WTC11 (cell line): Measurements from ENCODE around the gene GJB2. TPM values are rescaled to one million over a fixed set of nuclear protein-coding genes. Genes with fewer than 3 reads are reported as not detected.

Experiments
- ATAC-seq: fragments of 200-7000 bp; cut with Tn5 transposase; 2 replicates; pipeline ENCODE4 v1.10.0; 2021; ENCODE audit warnings: mild to moderate bottlenecking, moderate library complexity
- CTCF ChIA-PET: fragments of 300-600 bp; sonication (Branson Sonifier 250); formaldehyde crosslinking; loops from one replicate; lab custom pipeline; 2021; ENCODE audit warnings: antibody characterized with exemption; lab: Charles Lee
- POLR2A ChIA-PET: fragments of 350-600 bp; sonication (Branson Sonifier 250); formaldehyde crosslinking; loops from one replicate; lab custom pipeline; 2021; ENCODE audit warnings: antibody characterized with exemption; lab: Charles Lee
- DNase-seq: peaks from one replicate; pipeline ENCODE4 v3.0.0; 2021; ENCODE audit warnings: low spot score
- H3K27ac Mint-ChIP-seq: 2 replicates; pipeline ENCODE4 v1.8.0; 2021; ENCODE audit warnings: mixed read lengths
- H3K27me3 Mint-ChIP-seq: 2 replicates; pipeline ENCODE4 v1.8.0; 2021; ENCODE audit warnings: low read depth, mild to moderate bottlenecking, moderate library complexity, mixed read lengths
- H3K36me3 Mint-ChIP-seq: 2 replicates; pipeline ENCODE4 v1.8.0; 2021; ENCODE audit warnings: mixed read lengths
- H3K4me1 Mint-ChIP-seq: 2 replicates; pipeline ENCODE4 v1.8.0; 2022; ENCODE audit warnings: mixed read lengths
- H3K4me3 Mint-ChIP-seq: 2 replicates; pipeline ENCODE4 v1.8.0; 2021; ENCODE audit warnings: mild to moderate bottlenecking, moderate library complexity, mixed read lengths
- H3K9me3 Mint-ChIP-seq: 2 replicates; pipeline ENCODE4 v1.8.0; 2021; ENCODE audit warnings: mixed read lengths
- ATF3 ChIP-seq: sonication (generic); formaldehyde crosslinking; conservative IDR thresholded peaks from 2 replicates; pipeline ENCODE4 v1.8.1; 2022; ENCODE audit warnings: mild to moderate bottlenecking, missing genetic modification reagents
- CBFB ChIP-seq: sonication (generic); formaldehyde crosslinking; IDR thresholded peaks from 2 replicates; pipeline ENCODE4 v1.8.1; 2022; ENCODE audit warnings: mild to moderate bottlenecking, low read depth, missing genetic modification reagents
- ETV6 ChIP-seq: sonication (generic); formaldehyde crosslinking; IDR thresholded peaks from 2 replicates; pipeline ENCODE4 v1.8.1; 2022; ENCODE audit warnings: mild to moderate bottlenecking, missing genetic modification reagents
- FOXP1 ChIP-seq: sonication (generic); formaldehyde crosslinking; IDR thresholded peaks from 2 replicates; pipeline ENCODE4 v1.8.0; 2022; ENCODE audit warnings: missing genetic modification reagents, mild to moderate bottlenecking, moderate library complexity, borderline replicate concordance
- GTF2I ChIP-seq: fragments of 250-450 bp; sonication (Bioruptor Pico); conservative IDR thresholded peaks from 2 replicates; pipeline ENCODE4 v1.4.0; 2021; ENCODE audit warnings: mild to moderate bottlenecking
- HMGA2 ChIP-seq: fragments of 250-450 bp; sonication (Bioruptor Pico); IDR thresholded peaks from 2 replicates; pipeline ENCODE4 v1.4.0; 2021; ENCODE audit warnings: mild to moderate bottlenecking, moderate library complexity
- HMGXB4 ChIP-seq: sonication (generic); formaldehyde crosslinking; IDR thresholded peaks from 2 replicates; pipeline ENCODE4 v1.8.1; 2023; ENCODE audit warnings: mild to moderate bottlenecking, moderate library complexity, missing genetic modification reagents
- JUN ChIP-seq: sonication (generic); formaldehyde crosslinking; IDR thresholded peaks from 2 replicates; pipeline ENCODE4 v1.8.0; 2023; ENCODE audit warnings: mild to moderate bottlenecking, missing genetic modification reagents
- MXD4 ChIP-seq: fragments of 250-450 bp; sonication (Bioruptor Pico); IDR thresholded peaks from 2 replicates; pipeline ENCODE4 v1.8.0; 2021; ENCODE audit warnings: mild to moderate bottlenecking, moderate library complexity, borderline replicate concordance
- NFE2L1 ChIP-seq: sonication (generic); formaldehyde crosslinking; IDR thresholded peaks from 2 replicates; pipeline ENCODE4 v1.8.1; 2023; ENCODE audit warnings: missing genetic modification reagents
- NR1H2 ChIP-seq: sonication (generic); formaldehyde crosslinking; IDR thresholded peaks from 2 replicates; pipeline ENCODE4 v1.9.0; 2021; ENCODE audit warnings: mild to moderate bottlenecking, moderate library complexity, missing genetic modification reagents
- NR2C2 ChIP-seq: sonication (generic); formaldehyde crosslinking; IDR thresholded peaks from 2 replicates; pipeline ENCODE4 v1.8.0; 2022; ENCODE audit warnings: mild to moderate bottlenecking, missing genetic modification reagents
- RELA ChIP-seq: sonication (generic); formaldehyde crosslinking; IDR thresholded peaks from 2 replicates; pipeline ENCODE4 v1.8.1; 2022; ENCODE audit warnings: missing genetic modification reagents, mild to moderate bottlenecking, borderline replicate concordance
- SP1 ChIP-seq: sonication (generic); formaldehyde crosslinking; conservative IDR thresholded peaks from 2 replicates; pipeline ENCODE4 v1.8.1; 2022; ENCODE audit warnings: missing genetic modification reagents
- ZNF121 ChIP-seq: sonication (generic); formaldehyde crosslinking; IDR thresholded peaks from 2 replicates; pipeline ENCODE4 v1.8.0; 2023; ENCODE audit warnings: missing genetic modification reagents
- ZNF219 ChIP-seq: sonication (generic); formaldehyde crosslinking; IDR thresholded peaks from 2 replicates; pipeline ENCODE4 v1.8.0; 2023; ENCODE audit warnings: missing genetic modification reagents, mild to moderate bottlenecking, borderline replicate concordance
- ZNF396 ChIP-seq: fragments of 250-450 bp; sonication (Bioruptor Pico); IDR thresholded peaks from 2 replicates; pipeline ENCODE4 v1.8.0; 2021; ENCODE audit warnings: mild to moderate bottlenecking, moderate library complexity, borderline replicate concordance
- ZNF425 ChIP-seq: fragments of 250-450 bp; sonication (Bioruptor Pico); conservative IDR thresholded peaks from 2 replicates; pipeline ENCODE4 v1.9.0; 2021; ENCODE audit warnings: mild to moderate bottlenecking
- ZNF671 ChIP-seq: fragments of 250-450 bp; sonication (Bioruptor Pico); IDR thresholded peaks from 2 replicates; pipeline ENCODE4 v1.8.0; 2021; ENCODE audit warnings: mild to moderate bottlenecking
- total RNA-seq: library from RNA; stranded (reverse); gene quantifications from 3 replicates; pipeline ENCODE4 v1.2.3, GENCODE V29; 2021
- TF ChIP-seq, protein P1 (sequence below): sonication (generic); formaldehyde crosslinking; IDR thresholded peaks from 2 replicates; pipeline ENCODE4 v1.8.0; 2022; ENCODE audit warnings: mild to moderate bottlenecking, missing genetic modification reagents
- TF ChIP-seq, protein P2 (sequence below): sonication (generic); formaldehyde crosslinking; IDR thresholded peaks from 2 replicates; pipeline ENCODE4 v1.8.0; 2023; ENCODE audit warnings: missing genetic modification reagents, mild to moderate bottlenecking, borderline replicate concordance
- TF ChIP-seq, protein P3 (sequence below): fragments of 200-600 bp; IDR thresholded peaks from 2 replicates; pipeline ENCODE4 v1.8.0; 2022; ENCODE audit warnings: antibody characterized with exemption
- TF ChIP-seq, protein P4 (sequence below): sonication (generic); formaldehyde crosslinking; IDR thresholded peaks from 2 replicates; pipeline ENCODE4 v1.8.0; 2022; ENCODE audit warnings: mild to moderate bottlenecking, missing genetic modification reagents

Gene GJB2
- total RNA-seq, 1 experiment from 2014 or later: 0.11 TPM

GRCh38 chr13:20186771-20187170, 6.0 kb downstream of the GJB2 start:
- ATAC-seq (no peak), DNase-seq (no peak)
- ChIA-PET POLR2A (no interaction called here), CTCF (interaction anchor here (2.4 kb wide), 1 partner anchor 10 kb away, joined by 19 read pairs; no protein-coding TSS in a partner anchor)
- H3K27ac Mint-ChIP-seq: no peak overlapping the region
- H3K36me3 Mint-ChIP-seq: no peaks in the 10 kb centered on the region
- H3K4me1 Mint-ChIP-seq: peaks cover 4% of the 10 kb centered on the region
- peaks cover 41% of the 10 kb centered on the region for H3K27me3 Mint-ChIP-seq
- no peaks in the 10 kb centered on the region for H3K9me3 Mint-ChIP-seq
- no peak overlapping the region for H3K4me3 Mint-ChIP-seq
- TF ChIP-seq CBFB (no peak), ZNF396 (no peak), JUN (CRISPR knock-in tag) (no peak), NFE2L1 (CRISPR knock-in tag) (no peak), ZNF219 (CRISPR knock-in tag) (no peak), GTF2I (CRISPR knock-in tag) (no peak), ZNF425 (no peak), ETV6 (no peak), ATF3 (CRISPR knock-in tag) (no peak), RELA (CRISPR knock-in tag) (no peak), ZNF121 (CRISPR knock-in tag) (no peak)
- TF ChIP-seq, protein P1, sequence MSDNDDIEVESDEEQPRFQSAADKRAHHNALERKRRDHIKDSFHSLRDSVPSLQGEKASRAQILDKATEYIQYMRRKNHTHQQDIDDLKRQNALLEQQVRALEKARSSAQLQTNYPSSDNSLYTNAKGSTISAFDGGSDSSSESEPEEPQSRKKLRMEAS (CRISPR knock-in tag): no peak
- TF ChIP-seq, protein P2, sequence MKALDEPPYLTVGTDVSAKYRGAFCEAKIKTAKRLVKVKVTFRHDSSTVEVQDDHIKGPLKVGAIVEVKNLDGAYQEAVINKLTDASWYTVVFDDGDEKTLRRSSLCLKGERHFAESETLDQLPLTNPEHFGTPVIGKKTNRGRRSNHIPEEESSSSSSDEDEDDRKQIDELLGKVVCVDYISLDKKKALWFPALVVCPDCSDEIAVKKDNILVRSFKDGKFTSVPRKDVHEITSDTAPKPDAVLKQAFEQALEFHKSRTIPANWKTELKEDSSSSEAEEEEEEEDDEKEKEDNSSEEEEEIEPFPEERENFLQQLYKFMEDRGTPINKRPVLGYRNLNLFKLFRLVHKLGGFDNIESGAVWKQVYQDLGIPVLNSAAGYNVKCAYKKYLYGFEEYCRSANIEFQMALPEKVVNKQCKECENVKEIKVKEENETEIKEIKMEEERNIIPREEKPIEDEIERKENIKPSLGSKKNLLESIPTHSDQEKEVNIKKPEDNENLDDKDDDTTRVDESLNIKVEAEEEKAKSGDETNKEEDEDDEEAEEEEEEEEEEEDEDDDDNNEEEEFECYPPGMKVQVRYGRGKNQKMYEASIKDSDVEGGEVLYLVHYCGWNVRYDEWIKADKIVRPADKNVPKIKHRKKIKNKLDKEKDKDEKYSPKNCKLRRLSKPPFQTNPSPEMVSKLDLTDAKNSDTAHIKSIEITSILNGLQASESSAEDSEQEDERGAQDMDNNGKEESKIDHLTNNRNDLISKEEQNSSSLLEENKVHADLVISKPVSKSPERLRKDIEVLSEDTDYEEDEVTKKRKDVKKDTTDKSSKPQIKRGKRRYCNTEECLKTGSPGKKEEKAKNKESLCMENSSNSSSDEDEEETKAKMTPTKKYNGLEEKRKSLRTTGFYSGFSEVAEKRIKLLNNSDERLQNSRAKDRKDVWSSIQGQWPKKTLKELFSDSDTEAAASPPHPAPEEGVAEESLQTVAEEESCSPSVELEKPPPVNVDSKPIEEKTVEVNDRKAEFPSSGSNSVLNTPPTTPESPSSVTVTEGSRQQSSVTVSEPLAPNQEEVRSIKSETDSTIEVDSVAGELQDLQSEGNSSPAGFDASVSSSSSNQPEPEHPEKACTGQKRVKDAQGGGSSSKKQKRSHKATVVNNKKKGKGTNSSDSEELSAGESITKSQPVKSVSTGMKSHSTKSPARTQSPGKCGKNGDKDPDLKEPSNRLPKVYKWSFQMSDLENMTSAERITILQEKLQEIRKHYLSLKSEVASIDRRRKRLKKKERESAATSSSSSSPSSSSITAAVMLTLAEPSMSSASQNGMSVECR: no peak

- DNase-seq (no peak), ATAC-seq (no peak)
- Mint-ChIP-seq H3K9me3 (no peaks in the 10 kb centered on the region), H3K4me1 (no peaks in the 10 kb centered on the region), H3K27me3 (peaks cover 29% of the 10 kb centered on the region), H3K27ac (no peak overlapping the region), H3K36me3 (no peaks in the 10 kb centered on the region), H3K4me3 (no peak overlapping the region)
- CTCF ChIA-PET: interaction anchor here (0.6 to 2.4 kb wide), 5 partner anchors 12 to 307 kb away, joined by 3 to 19 read pairs (median 3); no protein-coding TSS in a partner anchor
- POLR2A ChIA-PET: interaction anchor here (1.4 kb wide), 1 partner anchor 58 kb away, joined by 4 read pairs; no protein-coding TSS in a partner anchor
- TF ChIP-seq HMGXB4 (CRISPR knock-in tag) (no peak), ZNF219 (CRISPR knock-in tag) (no peak), SP1 (no peak), NR1H2 (CRISPR knock-in tag) (no peak), FOXP1 (CRISPR knock-in tag) (no peak), JUN (CRISPR knock-in tag) (no peak), MXD4 (no peak), HMGA2 (no peak), ZNF671 (no peak), NR2C2 (no peak)
- TF ChIP-seq, protein P3, sequence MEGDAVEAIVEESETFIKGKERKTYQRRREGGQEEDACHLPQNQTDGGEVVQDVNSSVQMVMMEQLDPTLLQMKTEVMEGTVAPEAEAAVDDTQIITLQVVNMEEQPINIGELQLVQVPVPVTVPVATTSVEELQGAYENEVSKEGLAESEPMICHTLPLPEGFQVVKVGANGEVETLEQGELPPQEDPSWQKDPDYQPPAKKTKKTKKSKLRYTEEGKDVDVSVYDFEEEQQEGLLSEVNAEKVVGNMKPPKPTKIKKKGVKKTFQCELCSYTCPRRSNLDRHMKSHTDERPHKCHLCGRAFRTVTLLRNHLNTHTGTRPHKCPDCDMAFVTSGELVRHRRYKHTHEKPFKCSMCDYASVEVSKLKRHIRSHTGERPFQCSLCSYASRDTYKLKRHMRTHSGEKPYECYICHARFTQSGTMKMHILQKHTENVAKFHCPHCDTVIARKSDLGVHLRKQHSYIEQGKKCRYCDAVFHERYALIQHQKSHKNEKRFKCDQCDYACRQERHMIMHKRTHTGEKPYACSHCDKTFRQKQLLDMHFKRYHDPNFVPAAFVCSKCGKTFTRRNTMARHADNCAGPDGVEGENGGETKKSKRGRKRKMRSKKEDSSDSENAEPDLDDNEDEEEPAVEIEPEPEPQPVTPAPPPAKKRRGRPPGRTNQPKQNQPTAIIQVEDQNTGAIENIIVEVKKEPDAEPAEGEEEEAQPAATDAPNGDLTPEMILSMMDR: no peak
- TF ChIP-seq, protein P4, sequence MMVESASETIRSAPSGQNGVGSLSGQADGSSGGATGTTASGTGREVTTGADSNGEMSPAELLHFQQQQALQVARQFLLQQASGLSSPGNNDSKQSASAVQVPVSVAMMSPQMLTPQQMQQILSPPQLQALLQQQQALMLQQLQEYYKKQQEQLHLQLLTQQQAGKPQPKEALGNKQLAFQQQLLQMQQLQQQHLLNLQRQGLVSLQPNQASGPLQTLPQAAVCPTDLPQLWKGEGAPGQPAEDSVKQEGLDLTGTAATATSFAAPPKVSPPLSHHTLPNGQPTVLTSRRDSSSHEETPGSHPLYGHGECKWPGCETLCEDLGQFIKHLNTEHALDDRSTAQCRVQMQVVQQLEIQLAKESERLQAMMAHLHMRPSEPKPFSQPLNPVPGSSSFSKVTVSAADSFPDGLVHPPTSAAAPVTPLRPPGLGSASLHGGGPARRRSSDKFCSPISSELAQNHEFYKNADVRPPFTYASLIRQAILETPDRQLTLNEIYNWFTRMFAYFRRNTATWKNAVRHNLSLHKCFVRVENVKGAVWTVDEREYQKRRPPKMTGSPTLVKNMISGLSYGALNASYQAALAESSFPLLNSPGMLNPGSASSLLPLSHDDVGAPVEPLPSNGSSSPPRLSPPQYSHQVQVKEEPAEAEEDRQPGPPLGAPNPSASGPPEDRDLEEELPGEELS: no peak
These were observed 7.2 kb downstream of the GJB2 start for GRCh38 chr13:20185366-20186056.
